Breast epithelium (tissue), 4 donors: ENCODE data around the gene SLC9A4. TPM values are rescaled to one million over a fixed set of nuclear protein-coding genes. Genes with fewer than 3 reads are reported as not detected.

Experiments
- DNase-seq, 2 donors: peaks; one replicate each; pipeline ENCODE4 v3.0.0-alpha.2; 2019; ENCODE audit warnings: low spot score in 2 of 2
- H3K27ac ChIP-seq, 2 donors: fragments of 200-600 bp; sonication (generic) in 1 of 2; one replicate each; pipeline ENCODE4 v1.5.1; 2016 to 2019; ENCODE audit warnings: mild to moderate bottlenecking in 1 of 2
- H3K27me3 ChIP-seq, 2 donors: fragments of 200-600 bp; sonication (generic) in 1 of 2; one replicate each; pipeline versions ENCODE4 v1.5.1 to v1.6.0; 2017 to 2019; ENCODE audit warnings: control low read depth in 1 of 2, mild to moderate bottlenecking in 1 of 2
- H3K36me3 ChIP-seq: fragments of 200-600 bp; one replicate; pipeline ENCODE4 v1.5.1; 2019
- H3K4me1 ChIP-seq, 2 donors: fragments of 200-600 bp; sonication (generic); one replicate each; pipeline ENCODE4 v1.5.1; 2016 to 2019; ENCODE audit warnings: control low read depth in 1 of 2
- H3K4me3 ChIP-seq, 3 donors: fragments of 200-600 bp; sonication (generic); 1 replicate in 2 of 3; 2 replicates in 1 of 3; pipeline ENCODE4 v1.5.1; 2016 to 2019; ENCODE audit warnings: mild to moderate bottlenecking in 3 of 3, moderate library complexity in 2 of 3
- H3K9me3 ChIP-seq, 2 donors: fragments of 200-600 bp; sonication (generic) in 1 of 2; one replicate each; pipeline ENCODE4 v1.5.1; 2016 to 2019; ENCODE audit warnings: control low read depth in 1 of 2
- POLR2A ChIP-seq: fragments of 450-650 bp; IDR thresholded peaks from one replicate; pipeline ENCODE4 v1.6.1; 2016; ENCODE audit warnings: antibody characterized with exemption, mild to moderate bottlenecking, moderate library complexity
- POLR2AphosphoS5 ChIP-seq, 3 donors: sonication (generic); formaldehyde crosslinking; IDR thresholded peaks; one replicate each; pipeline ENCODE4 v1.6.1; 2017; ENCODE audit warnings: antibody characterized with exemption in 3 of 3
- intact Hi-C: fragments of 100-400 bp; cut with DNase I; formaldehyde crosslinking; loops from one replicate; pipeline ENCODE4 v1.15.1; 2023; ENCODE audit warnings: low total_unique reads
- total RNA-seq, 3 donors: library from RNA; depleted of rRNA; stranded (reverse); fragments of >200 nt; gene quantifications; one replicate each; pipeline ENCODE4 v1.1.0, GENCODE V29; 2016
- TF ChIP-seq, protein P1 (sequence below), 3 donors: fragments of 450-650 bp; IDR thresholded peaks; one replicate each; pipeline ENCODE4 v1.5.1; 2016 to 2017; ENCODE audit warnings: antibody characterized with exemption in 3 of 3, mild to moderate bottlenecking in 3 of 3, moderate library complexity in 3 of 3

Gene SLC9A4
- total RNA-seq, 3 donors from 2014 or later: not detected

GRCh38 chr2:102544182-102544581 is 71.2 kb downstream of the SLC9A4 start:
- DNase-seq: no peak
- intact Hi-C loops: no loop called here
- TF ChIP-seq, protein P1, sequence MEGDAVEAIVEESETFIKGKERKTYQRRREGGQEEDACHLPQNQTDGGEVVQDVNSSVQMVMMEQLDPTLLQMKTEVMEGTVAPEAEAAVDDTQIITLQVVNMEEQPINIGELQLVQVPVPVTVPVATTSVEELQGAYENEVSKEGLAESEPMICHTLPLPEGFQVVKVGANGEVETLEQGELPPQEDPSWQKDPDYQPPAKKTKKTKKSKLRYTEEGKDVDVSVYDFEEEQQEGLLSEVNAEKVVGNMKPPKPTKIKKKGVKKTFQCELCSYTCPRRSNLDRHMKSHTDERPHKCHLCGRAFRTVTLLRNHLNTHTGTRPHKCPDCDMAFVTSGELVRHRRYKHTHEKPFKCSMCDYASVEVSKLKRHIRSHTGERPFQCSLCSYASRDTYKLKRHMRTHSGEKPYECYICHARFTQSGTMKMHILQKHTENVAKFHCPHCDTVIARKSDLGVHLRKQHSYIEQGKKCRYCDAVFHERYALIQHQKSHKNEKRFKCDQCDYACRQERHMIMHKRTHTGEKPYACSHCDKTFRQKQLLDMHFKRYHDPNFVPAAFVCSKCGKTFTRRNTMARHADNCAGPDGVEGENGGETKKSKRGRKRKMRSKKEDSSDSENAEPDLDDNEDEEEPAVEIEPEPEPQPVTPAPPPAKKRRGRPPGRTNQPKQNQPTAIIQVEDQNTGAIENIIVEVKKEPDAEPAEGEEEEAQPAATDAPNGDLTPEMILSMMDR (IDR thresholded peaks at IDR 0.05): no peak
- TF ChIP-seq POLR2A (no peak), POLR2AphosphoS5 (IDR thresholded peaks at IDR 0.05) (no peak)

DNA sequence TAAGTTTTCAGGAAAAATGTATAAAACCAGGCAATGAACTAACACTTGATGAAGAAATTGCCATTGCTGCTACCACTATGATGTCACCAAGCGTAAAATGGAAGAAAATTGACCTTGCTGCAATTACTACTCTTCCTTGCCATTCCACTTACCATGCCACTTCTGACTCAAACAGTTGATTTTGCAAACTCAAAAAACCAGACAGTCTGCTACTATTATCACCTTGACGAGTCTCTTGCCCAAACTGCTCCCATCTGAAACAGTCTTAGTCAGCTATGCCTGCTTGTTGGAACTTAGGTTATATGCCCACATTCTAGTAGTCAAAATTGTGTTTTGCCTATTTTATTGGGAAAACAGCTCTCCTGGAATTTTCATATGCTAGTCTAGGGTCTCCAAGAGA is 74.4 kb downstream of the SLC9A4 start:
- Histone ChIP-seq H3K9me3 (peaks cover 14 to 21% of the 10 kb centered on the region in 2 donors), H3K4me1 (no peaks in the 10 kb centered on the region), H3K4me3 (no peak overlapping the region), H3K27me3 (no peaks in the 10 kb centered on the region), H3K36me3 (no peaks in the 10 kb centered on the region), H3K27ac (no peak overlapping the region)
- TF ChIP-seq POLR2AphosphoS5 (IDR thresholded peaks at IDR 0.05) (no peak), POLR2A (no peak)
- TF ChIP-seq, protein P1 (IDR thresholded peaks at IDR 0.05): no peak
- intact Hi-C loops: no loop called here
- no peak for DNase-seq

More at GRCh38 chr2:102544182-102544581, 71.2 kb downstream of the SLC9A4 start:
- Histone ChIP-seq H3K27me3 (no peaks in the 10 kb centered on the region), H3K4me1 (no peaks in the 10 kb centered on the region), H3K9me3 (peaks cover 7 to 12% of the 10 kb centered on the region in 2 donors), H3K4me3 (no peak overlapping the region), H3K27ac (no peak overlapping the region), H3K36me3 (no peaks in the 10 kb centered on the region)

DNA sequence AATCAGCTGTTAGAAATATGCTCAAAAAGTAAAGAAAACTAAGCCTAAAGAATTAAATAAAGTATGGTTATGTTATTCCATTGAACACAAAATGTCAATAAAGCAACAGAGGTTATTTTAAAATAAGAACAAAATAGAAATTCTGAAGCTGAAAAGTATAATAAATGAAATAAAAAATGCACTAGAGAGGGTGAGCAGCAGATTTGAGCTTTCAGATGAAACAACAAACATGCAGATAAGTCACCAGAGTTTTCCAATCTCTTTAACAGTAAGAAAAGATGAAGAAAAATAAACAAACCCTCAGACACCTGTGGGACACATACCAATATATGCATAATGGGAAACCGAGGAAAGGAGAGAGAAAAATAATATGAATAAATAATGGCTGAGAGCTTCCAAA is 76.0 kb downstream of the SLC9A4 start:
- Histone ChIP-seq H3K9me3 (peaks cover 14 to 21% of the 10 kb centered on the region in 2 donors), H3K4me3 (no peak overlapping the region), H3K4me1 (no peaks in the 10 kb centered on the region), H3K27me3 (no peaks in the 10 kb centered on the region), H3K27ac (no peak overlapping the region), H3K36me3 (no peaks in the 10 kb centered on the region)
- no peak for DNase-seq
- TF ChIP-seq, protein P1 (IDR thresholded peaks at IDR 0.05): no peak
- no peak for TF ChIP-seq POLR2A
- TF ChIP-seq POLR2AphosphoS5 (IDR thresholded peaks at IDR 0.05): no peak
- intact Hi-C loops: no loop called here

DNA sequence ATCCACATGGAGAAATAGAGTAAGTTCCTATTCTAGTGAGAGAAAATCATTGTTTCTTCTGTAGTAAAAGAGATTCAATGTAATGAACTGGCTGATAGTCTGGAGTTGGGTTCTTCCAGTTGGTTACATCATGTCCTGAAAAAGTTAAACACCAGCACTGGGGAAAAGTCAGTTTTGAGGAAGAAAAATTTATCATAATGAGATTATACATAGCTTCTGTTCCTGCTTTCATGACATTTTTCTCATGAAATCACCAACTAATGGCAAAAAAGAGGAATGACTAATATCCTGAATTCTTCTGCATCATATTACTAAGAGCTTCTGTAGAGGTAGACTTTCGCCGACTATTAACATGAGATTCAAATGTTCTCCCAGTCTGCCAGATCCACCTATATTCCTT is 77.1 kb downstream of the SLC9A4 start:
- no peak for TF ChIP-seq POLR2A
- TF ChIP-seq, protein P1 (IDR thresholded peaks at IDR 0.05): no peak
- no peak for TF ChIP-seq POLR2AphosphoS5 (IDR thresholded peaks at IDR 0.05)
- DNase-seq: no peak
- intact Hi-C loops: no loop called here
- Histone ChIP-seq H3K4me1 (no peaks in the 10 kb centered on the region), H3K27ac (no peak overlapping the region), H3K27me3 (no peaks in the 10 kb centered on the region), H3K4me3 (no peak overlapping the region), H3K9me3 (peaks cover 14 to 21% of the 10 kb centered on the region in 2 donors), H3K36me3 (no peaks in the 10 kb centered on the region)

GRCh38 chr2:102551329-102552096 is 78.5 kb downstream of the SLC9A4 start:
- Histone ChIP-seq H3K9me3 (peaks cover 14 to 21% of the 10 kb centered on the region in 2 donors), H3K4me3 (no peak overlapping the region), H3K4me1 (no peaks in the 10 kb centered on the region), H3K27me3 (no peaks in the 10 kb centered on the region), H3K27ac (no peak overlapping the region), H3K36me3 (no peaks in the 10 kb centered on the region)
- DNase-seq: no peak
- intact Hi-C loops: no loop called here
- no peak for TF ChIP-seq POLR2AphosphoS5 (IDR thresholded peaks at IDR 0.05)
- TF ChIP-seq POLR2A: no peak
- TF ChIP-seq, protein P1 (IDR thresholded peaks at IDR 0.05): no peak
